K562 (cell line): Measurements from ENCODE around the gene DTNB. TPM values are rescaled to one million over a fixed set of nuclear protein-coding genes. Genes with fewer than 3 reads are reported as not detected.

Source experiments
- ATAC-seq: fragments of 200-7000 bp; cut with Tn5 transposase; 3 replicates; pipeline ENCODE4 v1.9.1; 2020; ENCODE audit warnings: moderate library complexity
- BruUV-seq: library from RNA; stranded (reverse); fragments of 400-500 nt; replicated peaks from 2 replicates; lab custom pipeline; 2021; lab: Mats Ljungman, UMichigan
- CTCF ChIA-PET: fragments of 300-600 bp; formaldehyde crosslinking; extraction: SDS; loops from one replicate; lab custom pipeline; 2021; ENCODE audit warnings: low intra/inter-chr PET ratio; lab: Yijun Ruan, JAX
- POLR2A ChIA-PET: fragments of 300-600, 350-650 bp; sonication (Branson Sonifier 250); formaldehyde crosslinking; extraction: SDS; loops from one replicate; lab custom pipeline; 2021; ENCODE audit warnings: antibody characterized with exemption, inconsistent platforms; lab: Yijun Ruan, JAX
- DNase-seq, 4 experiments: peaks; one replicate each; pipeline versions ENCODE4 v3.0.0 to v3.0.0-alpha.2; 2011 to 2018; ENCODE audit warnings: low spot score in 3 of 4, mixed read lengths in 3 of 4; ENCODE audit errors: extremely low read depth in 1 of 4
- FAIRE-seq: peaks from 2 replicates; lab custom pipeline; 2011; peaks lifted over from hg19 to GRCh38; lab: Jason Lieb, UNC
- H2AFZ ChIP-seq: 2 replicates; pipeline ENCODE4 v1.6.0; 2011; ENCODE audit warnings: low read depth, low read length, control low read depth, inconsistent platforms
- H3K27ac ChIP-seq: fragments of 200-600 bp; 3 replicates; pipeline ENCODE4 v1.8.0; 2011; ENCODE audit warnings: low read depth, mild to moderate bottlenecking, control low read depth, inconsistent platforms, low read length, moderate library complexity, mixed read lengths; ENCODE audit errors: extremely low read depth
- H3K27me3 ChIP-seq, 2 experiments: fragments of 300-600 bp in 1 of 2; 2 replicates in 1 of 2; 3 replicates in 1 of 2; pipeline versions ENCODE4 v1.6.0 to v1.8.0; 2011; ENCODE audit warnings: inconsistent platforms in 2 of 2, low read length in 2 of 2, mild to moderate bottlenecking in 1 of 2, mixed read lengths in 1 of 2, moderate library complexity in 1 of 2; ENCODE audit not compliant: control insufficient read depth in 2 of 2, insufficient read depth in 2 of 2
- H3K36me3 ChIP-seq: fragments of 300-600 bp; 3 replicates; pipeline ENCODE4 v1.8.0; 2011; ENCODE audit warnings: mild to moderate bottlenecking, low read length, inconsistent platforms; ENCODE audit not compliant: control insufficient read depth, insufficient read depth
- H3K4me1 ChIP-seq, 2 experiments: fragments of 200-600 bp in 1 of 2; replicated peaks in 1 of 2; 2 replicates in 1 of 2; 3 replicates in 1 of 2; pipeline versions ENCODE4 v1.5.1 to v1.8.0; 2011; ENCODE audit warnings: inconsistent platforms in 2 of 2, low read length in 2 of 2, mild to moderate bottlenecking in 1 of 2, mixed read lengths in 1 of 2, moderate library complexity in 1 of 2; ENCODE audit not compliant: control insufficient read depth in 2 of 2, insufficient read depth in 2 of 2
- H3K4me2 ChIP-seq: 2 replicates; pipeline ENCODE4 v1.6.1; 2011; ENCODE audit warnings: low read length, control low read depth, inconsistent platforms, mixed read lengths; ENCODE audit not compliant: insufficient read depth
- H3K4me3 ChIP-seq: fragments of 200-600 bp; sonication (generic), shearing (Covaris generic); 2 replicates; pipeline ENCODE4 v1.5.1; 2016; ENCODE audit warnings: control low read depth, inconsistent platforms
- H3K79me2 ChIP-seq: fragments of 200-600 bp; 3 replicates; pipeline ENCODE4 v1.8.0; 2011; ENCODE audit warnings: low read length, inconsistent platforms; ENCODE audit not compliant: control insufficient read depth, insufficient read depth
- H3K9ac ChIP-seq, 2 experiments: 2 replicates each; pipeline versions ENCODE4 v1.6.0 to v1.6.1; 2011; ENCODE audit warnings: low read depth in 2 of 2, low read length in 2 of 2, control low read depth in 1 of 2, inconsistent platforms in 1 of 2, mild to moderate bottlenecking in 1 of 2, mixed read lengths in 1 of 2; ENCODE audit not compliant: insufficient read depth in 1 of 2
- H3K9me1 ChIP-seq: one replicate; pipeline ENCODE4 v1.6.0; 2011; ENCODE audit warnings: inconsistent platforms, mild to moderate bottlenecking, low read length, moderate library complexity; ENCODE audit not compliant: control insufficient read depth, insufficient read depth
- H3K9me3 ChIP-seq: replicated peaks from 2 replicates; pipeline ENCODE4 v1.5.1; 2011; ENCODE audit warnings: low read depth, low read length, inconsistent platforms; ENCODE audit not compliant: control insufficient read depth, insufficient read depth
- H4K20me1 ChIP-seq: replicated peaks from 2 replicates; pipeline ENCODE4 v1.6.1; 2011; ENCODE audit warnings: low read length, inconsistent platforms, mixed read lengths; ENCODE audit not compliant: control insufficient read depth, insufficient read depth
- ADNP ChIP-seq: fragments of 200-800 bp; sonication (Bioruptor generic); IDR thresholded peaks from 2 replicates; pipeline ENCODE4 v1.6.1; 2016; ENCODE audit warnings: missing genetic modification characterization, missing compliant biosample characterization
- CBX3 ChIP-seq, 2 experiments: IDR thresholded peaks; 1 replicate in 1 of 2; 2 replicates in 1 of 2; pipeline ENCODE4 v1.6.1; 2012; ENCODE audit warnings: inconsistent platforms in 2 of 2, low read length in 2 of 2, borderline replicate concordance in 1 of 2, control low read depth in 1 of 2
- EHMT2 ChIP-seq: fragments of 450-650 bp; IDR thresholded peaks from 2 replicates; pipeline ENCODE4 v1.6.1; 2018; ENCODE audit warnings: antibody characterized with exemption
- FOXK1 ChIP-seq: sonication (generic); formaldehyde crosslinking; IDR thresholded peaks from 2 replicates; pipeline ENCODE4 v1.8.0; 2022; ENCODE audit warnings: missing genetic modification reagents, mild to moderate bottlenecking, borderline replicate concordance
- FUS ChIP-seq: fragments of 200-400 bp; formaldehyde crosslinking; optimal IDR thresholded peaks from 2 replicates; pipeline ENCODE3; 2017; ENCODE audit warnings: low read depth, low read length
- GATAD2A ChIP-seq: fragments of 450-650 bp; IDR thresholded peaks from 2 replicates; pipeline ENCODE4 v1.6.1; 2017
- HDAC2 ChIP-seq: fragments of 450-650 bp; IDR thresholded peaks from 2 replicates; pipeline ENCODE4 v1.6.1; 2016; ENCODE audit warnings: mild to moderate bottlenecking
- KDM4B ChIP-seq, 2 experiments: fragments of 450-650 bp in 1 of 2; sonication (generic) in 1 of 2; IDR thresholded peaks; 2 replicates each; pipeline ENCODE4 v1.6.1; 2016 to 2017; ENCODE audit warnings: borderline replicate concordance in 2 of 2, antibody characterized with exemption in 1 of 2, low read depth in 1 of 2, mild to moderate bottlenecking in 1 of 2
- MTA3 ChIP-seq: fragments of 450-650 bp; formaldehyde crosslinking; IDR thresholded peaks from 2 replicates; pipeline ENCODE4 v1.6.1; 2017; ENCODE audit warnings: mild to moderate bottlenecking, borderline replicate concordance
- NCOA2 ChIP-seq, 2 experiments: fragments of 450-650 bp; IDR thresholded peaks; 2 replicates each; pipeline ENCODE4 v1.6.1; 2018; ENCODE audit warnings: mild to moderate bottlenecking in 2 of 2, moderate library complexity in 1 of 2; ENCODE audit not compliant: partially characterized antibody in 2 of 2
- PTBP1 ChIP-seq: fragments of 200-400 bp; formaldehyde crosslinking; IDR thresholded peaks from 2 replicates; pipeline ENCODE4 v1.6.1; 2017; ENCODE audit warnings: low read depth, low read length
- RBBP5 ChIP-seq: fragments of 200-600 bp; sonication (generic); IDR thresholded peaks from 2 replicates; pipeline ENCODE4 v1.6.1; 2012; ENCODE audit warnings: borderline replicate concordance, mild to moderate bottlenecking, low read length, control low read depth, inconsistent platforms; ENCODE audit not compliant: insufficient read depth, poor library complexity, severe bottlenecking
- SP1 ChIP-seq: sonication (generic); formaldehyde crosslinking; IDR thresholded peaks from 2 replicates; pipeline ENCODE4 v1.8.1; 2022; ENCODE audit warnings: mild to moderate bottlenecking, missing genetic modification reagents
- SRSF1 ChIP-seq: fragments of 200-400 bp; formaldehyde crosslinking; IDR thresholded peaks from 2 replicates; pipeline ENCODE4 v1.6.1; 2017; ENCODE audit warnings: mild to moderate bottlenecking, low read depth, low read length, moderate library complexity
- SRSF7 ChIP-seq: fragments of 200-400 bp; formaldehyde crosslinking; optimal IDR thresholded peaks from 2 replicates; pipeline ENCODE3; 2017; ENCODE audit warnings: mild to moderate bottlenecking, low read depth, low read length
- ZBTB49 ChIP-seq: sonication (generic); formaldehyde crosslinking; IDR thresholded peaks from 2 replicates; pipeline ENCODE4 v1.8.0; 2022; ENCODE audit warnings: missing genetic modification reagents, mild to moderate bottlenecking, borderline replicate concordance
- ZFP30 ChIP-seq: fragments of 250-450 bp; sonication (Bioruptor Pico); IDR thresholded peaks from 2 replicates; pipeline ENCODE4 v1.8.0; 2022; ENCODE audit warnings: moderate library complexity, mild to moderate bottlenecking, inconsistent platforms, borderline replicate concordance
- ZNF347 ChIP-seq: fragments of 450-650 bp; formaldehyde crosslinking; IDR thresholded peaks from 2 replicates; pipeline ENCODE4 v1.4.0; 2020; ENCODE audit warnings: low read depth, mild to moderate bottlenecking, moderate library complexity
- WGBS: fragments of 100-300 bp; shearing (Covaris generic); methylation state at CpG from one replicate; pipeline ENCODE4 v1.1.6; 2016; ENCODE audit warnings: low coverage, mixed read lengths; ENCODE audit not compliant: insufficient coverage; ENCODE audit errors: missing lambda C conversion rate; 5-methylcytosine and 5-hydroxymethylcytosine counted together
- in situ Hi-C: fragments of 300-500 bp; cut with MboI; formaldehyde crosslinking; loops from 4 replicates; pipeline ENCODE4 v1.15.0; 2018; ENCODE audit warnings: inconsistent platforms, mixed read lengths
- intact Hi-C: fragments of 100-400 bp; cut with micrococcal nuclease; formaldehyde crosslinking; loops from 2 replicates; pipeline ENCODE4 v1.14.2; 2022
- polyA plus RNA-seq, 8 experiments: library from polyadenylated mRNA; depleted of rRNA in 4 of 8; stranded (reverse) in 5 of 8; unstranded in 3 of 8; fragments of >200 nt; fragmentation: Nextera tagmentation in 2 of 8; fragmentation: Illumina TruSeq in 1 of 8; extraction: Ambion mirVana in 2 of 8; extraction: Trizol in 1 of 8; gene quantifications; 2 replicates each; pipeline versions ENCODE4 v1.2.1 to v1.2.3, GENCODE V29; 2011 to 2014; ENCODE audit warnings: inconsistent platforms in 1 of 8, missing spikeins in 1 of 8
- total RNA-seq, 7 experiments: library from RNA; depleted of rRNA in 6 of 7; stranded (reverse); fragments of >200 nt in 6 of 7; fragmentation: Illumina TruSeq in 2 of 7; extraction: Trizol in 2 of 7; gene quantifications; 2 replicates each; pipeline versions ENCODE4 v1.2.1 to v1.2.3, GENCODE V29; 2011 to 2021; ENCODE audit warnings: low replicate concordance in 1 of 7

DTNB gene
- total and polyA plus RNA-seq, 9 of the 15 experiments (the other 6 are each of a cell fraction or from before 2014, with no cell fraction given), result 0.18 to 2.0 (median 0.77) TPM; not detected in 2

GRCh38 chr2:25651066-25651465 is 22.3 kb downstream of the DTNB start (continued):
- TF ChIP-seq PTBP1 (no peak), FOXK1 (CRISPR knock-in tag) (no peak), ADNP (no peak)

GRCh38 chr2:25650256-25650655 is 23.1 kb downstream of the DTNB start:
- Histone ChIP-seq H3K4me2 (no peak overlapping the region), H3K4me3 (no peak overlapping the region), H3K9me1 (no peaks in the 10 kb centered on the region), H3K27ac (no peak overlapping the region), H3K4me1 (no peaks in the 10 kb centered on the region), H2AFZ (no peak overlapping the region), H3K79me2 (no peaks in the 10 kb centered on the region), H4K20me1 (no peaks in the 10 kb centered on the region), H3K9me3 (no peaks in the 10 kb centered on the region), H3K36me3 (no peaks in the 10 kb centered on the region), H3K9ac (no peak overlapping the region), H3K27me3 (peaks cover 17 to 20% of the 10 kb centered on the region in 2 experiments; a peak in 4 of 5 replicates)
- intact Hi-C loops, result no loop called here
- in situ Hi-C loops, result no loop called here
- CTCF ChIA-PET, result no interaction called here
- FAIRE-seq (no peak), ATAC-seq (no peak), DNase-seq (no peak)
- TF ChIP-seq CBX3 (IDR thresholded peaks at IDR 0.05; ENCODE audit: borderline replicate concordance in 1 of 2, low read length in 2 of 2), result no peak
- no peak for TF ChIP-seq SRSF1
- TF ChIP-seq ZNF347 (CRISPR knock-in tag), result no peak
- no peak for TF ChIP-seq NCOA2 (IDR thresholded peaks at IDR 0.05; ENCODE audit: partially characterized antibody in 2 of 2)
- TF ChIP-seq MTA3, result no peak
- TF ChIP-seq FUS, result no peak
- TF ChIP-seq EHMT2, result no peak
- TF ChIP-seq RBBP5, result no peak
- TF ChIP-seq SP1, result no peak
- no peak for TF ChIP-seq KDM4B (IDR thresholded peaks at IDR 0.05; ENCODE audit: borderline replicate concordance in 2 of 2, low read depth in 1 of 2)
- no peak for TF ChIP-seq HDAC2
- TF ChIP-seq ZBTB49 (CRISPR knock-in tag), result no peak
- TF ChIP-seq GATAD2A, result no peak
- no peak for TF ChIP-seq SRSF7
- no peak for TF ChIP-seq ZFP30 (CRISPR knock-in tag)
- POLR2A ChIA-PET, result no interaction called here
- BruUV-seq, result no TSS peak
- 6% methylated on average over 3 of the region's 3 CpGs for WGBS
